Gastrocnemius medialis (tissue), 4 donors: ENCODE results near the gene MAP2. TPM values are rescaled to one million over a fixed set of nuclear protein-coding genes. Genes with fewer than 3 reads are reported as not detected.

Source experiments
- ATAC-seq, 2 donors: fragments of 150-250 bp; one replicate each; pipeline ENCODE4 v1.9.1; 2016
- DNase-seq, 2 donors: peaks; one replicate each; pipeline ENCODE4 v3.0.0-alpha.2; 2019
- H3K27ac ChIP-seq, 4 donors: fragments of 200-600 bp; sonication (generic); 1 replicate in 1 of 4; 2 replicates in 3 of 4; pipeline ENCODE4 v1.5.1; 2016 to 2018; ENCODE audit warnings: mild to moderate bottlenecking in 2 of 4, moderate library complexity in 1 of 4
- H3K27me3 ChIP-seq, 3 donors: fragments of 200-600 bp; sonication (generic) in 2 of 3; 1 replicate in 1 of 3; 2 replicates in 2 of 3; pipeline versions ENCODE4 v1.5.1 to v1.6.0; 2016 to 2019; ENCODE audit warnings: mild to moderate bottlenecking in 1 of 3, moderate library complexity in 1 of 3
- H3K36me3 ChIP-seq, 2 donors: fragments of 200-600 bp; sonication (generic) in 1 of 2; one replicate each; pipeline ENCODE4 v1.5.1; 2017 to 2018
- H3K4me1 ChIP-seq, 2 donors: fragments of 200-600 bp; sonication (generic) in 1 of 2; one replicate each; pipeline ENCODE4 v1.5.1; 2016 to 2017; ENCODE audit warnings: mild to moderate bottlenecking in 2 of 2
- H3K4me3 ChIP-seq, 4 donors: fragments of 200-600 bp; sonication (generic) in 3 of 4; 1 replicate in 1 of 4; 2 replicates in 3 of 4; pipeline ENCODE4 v1.5.1; 2016 to 2019; ENCODE audit warnings: mild to moderate bottlenecking in 2 of 4
- H3K9me3 ChIP-seq, 3 donors: fragments of 200-600 bp; sonication (generic) in 2 of 3; 1 replicate in 1 of 3; 2 replicates in 2 of 3; pipeline ENCODE4 v1.5.1; 2016 to 2019
- CTCF ChIP-seq, 5 experiments: fragments of 450-650 bp in 3 of 5; fragments of 200-600 bp in 2 of 5; sonication (generic) in 2 of 5; IDR thresholded peaks in 4 of 5; conservative IDR thresholded peaks in 1 of 5; 1 replicate in 4 of 5; 2 replicates in 1 of 5; pipeline ENCODE4 v1.5.1; 2016 to 2019; ENCODE audit warnings: antibody characterized with exemption in 5 of 5, mild to moderate bottlenecking in 3 of 5, moderate library complexity in 3 of 5
- POLR2A ChIP-seq, 2 donors: fragments of 450-650 bp; IDR thresholded peaks; one replicate each; pipeline ENCODE4 v1.6.1; 2017; ENCODE audit warnings: antibody characterized with exemption in 2 of 2, mild to moderate bottlenecking in 2 of 2, moderate library complexity in 2 of 2
- in situ Hi-C, 4 donors: fragments of 200-750 bp; cut with MboI; loops; one replicate each; pipeline versions ENCODE4 v1.15.0 to v1.8.0; 2017; ENCODE audit warnings: low sequenced_read_pairs in 4 of 4
- intact Hi-C: fragments of 100-400 bp; cut with DNase I; formaldehyde crosslinking; loops from one replicate; pipeline ENCODE4 v1.15.1; 2023; ENCODE audit warnings: low total_unique reads
- total RNA-seq, 4 donors: library from RNA; depleted of rRNA; stranded (reverse); fragments of >200 nt; gene quantifications; one replicate each; pipeline versions ENCODE4 v1.1.0 to v1.2.3, GENCODE V29; 2016

MAP2 gene
- total RNA-seq, 4 donors from 2014 or later = 1.8 to 2.7 (median 2.2) TPM

- DNase-seq (no peak), ATAC-seq (peak; percentile 91 to 93)
- in situ Hi-C loops = no loop called here
- Histone ChIP-seq H3K4me3 (no peak overlapping the region), H3K9me3 (no peaks in the 10 kb centered on the region), H3K4me1 (peaks cover 0 to 12% of the 10 kb centered on the region in 2 donors), H3K36me3 (no peaks in the 10 kb centered on the region), H3K27ac (peak overlapping the region; percentile 70 to 79 (median 75)), H3K27me3 (no peaks in the 10 kb centered on the region)
- intact Hi-C loops = loop anchor here (1.0 kb wide), 1 partner anchor 71 kb away; no protein-coding TSS in a partner anchor
- TF ChIP-seq CTCF (IDR thresholded peaks at IDR 0.05 in 4 of 5, conservative IDR thresholded peaks at IDR 0.05 in 1 of 5) = no peak
- no peak for TF ChIP-seq POLR2A (IDR thresholded peaks at IDR 0.05)
These were observed 72.2 kb downstream of the MAP2 start for GRCh38 chr2:209495855-209496585.

- Histone ChIP-seq H3K4me3 (no peak overlapping the region), H3K36me3 (no peaks in the 10 kb centered on the region), H3K9me3 (no peaks in the 10 kb centered on the region), H3K27me3 (no peaks in the 10 kb centered on the region), H3K27ac (peak overlapping the region; percentile 32 to 79 (median 66)), H3K4me1 (peaks cover 0 to 12% of the 10 kb centered on the region in 2 donors)
- ATAC-seq (peak; percentile 68 to 69), DNase-seq (no peak)
- in situ Hi-C loops (no loop called here), intact Hi-C loops (loop anchor here (1.0 kb wide), 1 partner anchor 71 kb away; no protein-coding TSS in a partner anchor)
- TF ChIP-seq CTCF (IDR thresholded peaks at IDR 0.05 in 4 of 5, conservative IDR thresholded peaks at IDR 0.05 in 1 of 5) (no peak), POLR2A (IDR thresholded peaks at IDR 0.05) (no peak)
These were observed 72.7 kb downstream of the MAP2 start for GRCh38 chr2:209496586-209496982.

- no peak overlapping the region for H3K27ac ChIP-seq
- in situ Hi-C loops (no loop called here), intact Hi-C loops (no loop called here)
- H3K4me3 ChIP-seq = no peak overlapping the region
- no peak for DNase-seq
- no peaks in the 10 kb centered on the region for H3K9me3 ChIP-seq
- ATAC-seq = no peak
- no peaks in the 10 kb centered on the region for H3K27me3 ChIP-seq
- no peaks in the 10 kb centered on the region for H3K36me3 ChIP-seq
- TF ChIP-seq CTCF (IDR thresholded peaks at IDR 0.05 in 4 of 5, conservative IDR thresholded peaks at IDR 0.05 in 1 of 5) = no peak
- no peak for TF ChIP-seq POLR2A (IDR thresholded peaks at IDR 0.05)
- H3K4me1 ChIP-seq = peaks cover 0 to 12% of the 10 kb centered on the region in 2 donors
These were observed 74.8 kb downstream of the MAP2 start for GRCh38 chr2:209498614-209499013.

GRCh38 chr2:209499069-209499468 is 75.2 kb downstream of the MAP2 start:
- H3K27me3 ChIP-seq = no peaks in the 10 kb centered on the region
- H3K4me1 ChIP-seq = peaks cover 0 to 12% of the 10 kb centered on the region in 2 donors
- H3K9me3 ChIP-seq = no peaks in the 10 kb centered on the region
- intact Hi-C loops = no loop called here
- no peak for ATAC-seq
- no peak for TF ChIP-seq CTCF (IDR thresholded peaks at IDR 0.05 in 4 of 5, conservative IDR thresholded peaks at IDR 0.05 in 1 of 5)
- no peak for TF ChIP-seq POLR2A (IDR thresholded peaks at IDR 0.05)
- no peaks in the 10 kb centered on the region for H3K36me3 ChIP-seq
- H3K4me3 ChIP-seq = no peak overlapping the region
- no peak overlapping the region for H3K27ac ChIP-seq
- no peak for DNase-seq
- in situ Hi-C loops = no loop called here
